GM18873 (cell line): ENCODE results near the gene EEIG1.

Experiments used
- ATAC-seq: cut with Tn5 transposase; IDR thresholded peaks from one replicate; pipeline ENCODE4 v1.9.1; 2021; ENCODE audit warnings: mild to moderate bottlenecking, moderate library complexity, moderate number of reproducible peaks; ENCODE audit not compliant: unreplicated experiment, low FRiP score

Gene EEIG1

DNA sequence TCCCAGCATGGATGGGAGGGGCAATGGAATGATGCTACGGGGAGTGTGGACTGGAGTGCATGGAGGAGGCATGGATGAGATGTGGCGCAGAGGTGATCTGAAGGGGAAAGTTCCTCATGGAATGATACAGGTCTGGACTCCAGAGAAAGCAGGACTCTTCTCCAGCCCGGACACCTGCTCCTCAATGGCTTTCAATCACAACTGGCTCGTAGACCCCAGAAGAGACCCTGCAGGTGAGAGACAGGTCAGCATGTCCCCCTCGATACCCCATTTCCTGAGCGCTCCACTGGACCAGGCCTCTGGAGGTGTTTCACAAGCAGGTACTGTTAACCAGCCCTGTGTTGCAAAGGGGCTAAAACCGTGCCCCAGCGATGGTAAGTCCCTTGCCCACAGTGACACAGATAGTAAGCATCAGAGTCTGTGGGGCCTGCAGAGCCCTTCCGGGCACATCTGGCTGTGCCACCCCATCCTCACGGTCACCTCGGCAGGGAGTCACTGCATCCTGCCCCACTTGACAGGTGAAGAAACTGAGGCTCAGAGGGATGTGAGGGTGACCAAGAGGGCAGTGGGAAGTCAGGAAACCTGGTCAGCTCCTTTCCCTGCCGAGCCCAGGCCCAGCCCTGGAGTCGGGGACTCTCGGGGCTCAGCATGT lies 37.7 kb downstream of the EEIG1 start:
- no peak for ATAC-seq

DNA sequence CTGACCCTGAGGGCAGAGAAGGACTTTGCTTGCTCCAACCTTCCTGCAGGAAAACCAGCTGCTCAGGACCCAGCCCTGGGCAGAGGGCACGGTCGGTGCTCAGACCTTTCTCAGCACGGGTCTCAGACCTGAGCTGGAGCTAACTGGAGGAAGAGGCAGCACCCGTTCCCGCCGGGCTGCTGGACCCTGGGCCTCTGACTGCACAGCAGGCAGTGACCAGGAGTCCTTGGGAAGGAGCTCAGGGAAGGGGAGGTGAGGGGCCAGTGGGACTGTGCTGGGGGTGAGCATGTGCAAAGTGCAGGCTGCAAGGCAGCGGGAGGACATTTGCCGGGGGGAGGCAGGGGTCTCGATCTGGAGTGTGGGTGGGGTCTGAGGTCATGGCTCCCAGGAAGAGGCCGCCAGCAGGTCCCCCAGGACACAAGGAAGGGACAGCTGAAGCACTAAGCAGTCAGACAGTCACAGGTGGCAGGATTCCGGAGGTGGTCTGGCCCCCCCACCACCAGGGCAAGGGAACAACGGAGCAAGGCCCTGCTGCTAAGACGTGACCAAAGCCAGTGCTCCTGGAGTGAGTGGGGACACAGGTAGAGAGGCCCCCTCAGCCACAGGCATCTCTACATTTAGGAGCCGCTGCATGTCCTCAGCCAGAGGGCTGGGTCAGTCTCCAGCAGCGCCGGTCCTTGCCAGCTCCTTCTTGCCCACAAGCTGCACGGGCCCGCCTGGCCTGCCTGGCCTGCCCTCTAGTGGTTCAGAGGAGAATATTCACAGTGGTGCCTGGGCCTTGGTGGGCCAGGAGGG lies 38.4 kb downstream of the EEIG1 start:
- no peak for ATAC-seq

DNA sequence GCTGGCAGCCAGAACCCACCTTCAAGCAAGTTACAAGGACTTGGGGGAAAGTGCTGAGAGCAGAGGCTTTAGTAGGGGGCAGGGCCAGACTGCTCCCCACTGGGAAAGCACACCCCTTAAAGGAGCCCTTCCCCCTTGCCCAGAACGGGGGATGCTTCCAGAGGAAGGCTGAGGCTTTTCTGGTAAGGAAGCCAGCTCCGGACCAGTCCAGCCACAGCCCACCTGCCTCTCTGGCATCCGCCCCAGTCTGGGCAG lies 38.9 kb downstream of the EEIG1 start:
- ATAC-seq, result no peak

GRCh38 chr9:127941062-127941960 lies 39.5 kb downstream of the EEIG1 start:
- ATAC-seq, result no peak

DNA sequence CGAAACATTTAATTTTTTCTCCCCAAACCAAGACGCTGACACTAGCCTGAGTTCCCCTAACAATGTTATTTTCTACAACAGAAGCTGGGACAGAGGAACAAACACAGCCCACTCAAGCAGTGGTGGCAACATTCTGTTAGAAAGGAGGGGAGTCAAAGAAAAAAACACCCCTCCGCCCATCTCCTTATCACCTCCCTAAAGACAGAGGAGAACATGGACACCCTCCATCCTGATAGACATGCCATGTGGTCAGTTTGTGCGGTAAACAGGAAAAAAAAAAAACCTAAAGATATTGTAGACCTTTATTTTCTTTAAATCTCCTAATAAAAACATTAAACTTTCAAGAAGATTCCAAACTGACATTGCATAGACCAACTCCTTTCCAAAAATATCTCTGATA lies 40.2 kb downstream of the EEIG1 start:
- no peak for ATAC-seq

- ATAC-seq, result no peak
Observed at GRCh38 chr9:127938298-127938690, 42.5 kb downstream of the EEIG1 start.

DNA sequence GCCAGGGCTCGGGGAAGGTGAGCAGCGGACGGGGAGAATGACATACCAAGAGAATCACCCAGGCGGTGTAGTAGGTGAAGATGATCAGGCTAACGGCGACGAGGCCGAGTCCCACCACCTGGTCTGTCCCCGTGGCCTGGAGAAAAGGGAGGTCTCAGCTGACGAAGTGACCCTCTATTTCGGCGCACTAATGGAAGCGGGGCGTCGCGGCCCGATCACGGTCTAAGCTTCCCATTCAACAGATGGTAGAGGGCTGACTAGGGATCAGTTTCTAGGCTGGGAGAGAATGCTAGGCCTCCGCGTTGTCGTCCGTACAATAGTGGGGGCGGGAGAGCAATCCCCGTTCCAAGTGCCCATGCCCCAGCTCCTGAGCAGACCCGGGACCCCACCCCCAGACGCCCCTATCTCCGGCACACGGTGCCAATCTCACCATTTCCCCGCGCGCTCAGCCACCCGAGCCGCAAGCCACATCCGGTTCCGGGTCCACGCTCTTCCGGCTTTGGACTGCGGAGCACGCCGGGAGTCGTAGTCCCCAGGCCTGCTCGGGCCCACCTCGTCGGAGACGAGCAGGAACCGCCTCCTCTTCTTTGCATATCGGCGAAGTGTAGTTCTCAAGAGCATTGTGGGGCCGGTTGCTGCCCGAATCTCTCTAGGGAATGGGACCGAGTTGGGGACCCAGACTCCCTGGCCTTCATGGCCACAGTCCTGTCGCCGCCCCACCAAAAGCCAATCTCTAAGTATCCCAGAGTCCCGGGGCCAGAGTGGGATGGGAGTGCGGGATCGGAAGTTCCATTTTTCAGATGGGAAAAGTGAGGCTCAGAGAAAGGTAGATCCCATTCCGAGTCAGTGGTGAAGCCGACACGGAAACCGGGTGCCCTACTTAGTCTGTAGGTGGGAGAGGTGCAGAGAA lies 43.1 kb downstream of the EEIG1 start, which contains the start of gene DPM2:
DPM2 (minus strand) TSS at position 467 of the 910 bp plus-strand sequence; CDS start at position 433, 34 bp downstream.
- peak; percentile 70 for ATAC-seq

GRCh38 chr9:127937056-127937387 lies 43.8 kb downstream of the EEIG1 start:
- ATAC-seq, result no peak

DNA sequence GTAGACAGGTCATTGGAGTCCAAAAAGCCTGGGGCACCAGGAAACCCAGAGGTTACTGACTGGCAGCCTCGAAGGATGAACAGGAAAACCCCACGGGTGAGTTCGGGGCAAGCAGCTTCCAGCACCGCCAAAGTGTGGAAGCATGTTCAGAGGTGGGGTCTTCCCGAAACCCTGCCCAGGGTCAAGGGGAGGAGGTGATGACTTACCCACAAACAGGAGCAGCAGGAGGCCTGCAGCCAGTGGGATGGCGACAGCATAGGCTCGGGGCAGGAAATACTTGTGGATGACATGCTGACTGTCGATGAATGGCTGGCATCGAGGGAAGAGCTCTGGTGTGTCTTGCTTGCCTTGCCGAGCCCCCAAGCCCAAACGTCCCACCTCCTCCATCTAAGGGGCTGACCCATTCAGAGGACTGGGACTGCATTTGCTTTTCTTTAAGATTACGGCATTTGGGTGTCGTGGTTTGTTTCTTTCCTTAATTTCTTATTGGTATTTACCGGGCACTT lies 44.4 kb downstream of the EEIG1 start:
- no peak for ATAC-seq

DNA sequence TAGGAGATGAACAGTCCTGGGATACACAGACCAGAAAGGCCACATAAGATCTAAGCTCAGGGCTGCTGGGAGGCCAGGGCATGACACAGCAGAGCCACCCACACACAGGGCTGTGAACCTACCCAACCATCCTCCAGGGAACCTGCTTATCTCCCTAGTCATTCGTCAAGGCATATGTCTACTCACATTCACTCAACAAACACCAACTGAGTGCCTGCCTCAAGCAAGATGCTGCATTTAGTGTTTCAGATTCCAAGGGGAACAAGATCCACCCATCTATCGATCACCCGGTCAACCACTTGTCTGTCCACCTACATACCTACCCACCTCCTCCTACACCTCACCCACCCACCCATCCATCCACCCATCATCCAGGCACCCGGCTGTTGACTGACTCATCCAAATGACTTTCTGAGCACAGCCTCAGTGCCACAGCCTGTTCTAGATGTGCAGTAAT lies 45.0 kb downstream of the EEIG1 start:
- ATAC-seq, result no peak

DNA sequence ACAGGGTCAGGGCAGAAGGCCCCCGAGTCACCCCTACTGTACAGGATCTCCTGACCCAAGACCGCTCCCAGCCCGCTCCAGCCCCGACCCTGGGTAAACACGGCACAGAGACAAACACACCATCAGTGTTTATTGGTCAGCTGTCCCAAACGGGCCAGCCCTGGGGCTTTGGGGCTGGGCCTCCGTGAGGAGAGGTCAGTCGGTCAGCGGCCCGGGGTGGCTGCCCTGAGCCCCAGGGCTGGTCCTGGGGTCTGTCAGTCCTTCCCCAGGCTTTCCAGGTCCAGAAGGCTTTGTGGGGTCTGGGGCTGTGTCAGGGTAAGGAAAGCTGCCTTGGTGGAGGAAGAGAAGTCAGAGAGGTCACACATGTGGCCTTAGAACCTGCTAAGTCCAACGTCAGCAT lies 45.8 kb downstream of the EEIG1 start:
- ATAC-seq, result no peak

- ATAC-seq, result no peak
Observed at GRCh38 chr9:127934248-127934647, 46.5 kb downstream of the EEIG1 start.

DNA sequence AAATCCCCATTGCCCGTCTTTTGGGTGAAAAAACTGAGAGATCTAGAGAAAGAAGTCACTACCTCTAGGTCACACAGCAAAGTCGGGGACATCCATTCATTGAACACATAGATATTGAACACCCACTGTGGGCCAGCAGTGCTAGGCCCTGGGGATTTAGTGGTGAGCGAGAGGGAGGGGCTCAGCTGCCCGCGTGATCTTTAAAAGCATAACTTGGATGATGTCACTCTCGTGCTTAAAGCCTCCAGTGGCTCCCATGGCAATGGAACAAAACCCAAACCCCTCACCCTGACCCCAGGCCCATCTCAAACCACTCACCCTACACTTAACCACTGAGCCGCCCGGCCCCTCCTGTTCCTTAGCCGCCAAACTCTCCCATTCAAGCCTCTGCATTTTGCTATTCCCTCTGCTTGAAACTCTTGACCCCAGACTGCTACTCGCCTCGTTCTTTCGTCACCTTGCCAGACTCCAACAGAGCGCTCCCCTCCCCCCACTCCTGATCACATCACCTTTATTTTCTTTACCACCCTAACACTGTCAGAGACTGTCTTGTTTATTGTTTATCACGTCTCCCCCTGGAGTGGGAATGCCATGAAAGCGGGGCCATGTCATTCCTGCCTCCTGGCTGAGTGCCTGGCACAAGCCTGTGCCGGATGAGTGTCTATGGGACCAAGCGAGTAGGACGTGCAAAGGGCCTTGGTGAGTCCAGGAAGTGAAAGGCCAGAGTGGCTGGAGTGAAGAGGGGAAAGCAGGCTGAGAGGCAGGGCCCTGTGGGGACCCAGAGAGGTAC lies 49.5 kb downstream of the EEIG1 start:
- peak; percentile 10 for ATAC-seq
